ENCODE results near the gene FAM193B.
"Not testable (repeated sequence)": the region's sequence is repeated elsewhere in the genome, so short reads cannot be mapped to it uniquely, and the experiment has no call there.

The FAM193B gene

DNA sequence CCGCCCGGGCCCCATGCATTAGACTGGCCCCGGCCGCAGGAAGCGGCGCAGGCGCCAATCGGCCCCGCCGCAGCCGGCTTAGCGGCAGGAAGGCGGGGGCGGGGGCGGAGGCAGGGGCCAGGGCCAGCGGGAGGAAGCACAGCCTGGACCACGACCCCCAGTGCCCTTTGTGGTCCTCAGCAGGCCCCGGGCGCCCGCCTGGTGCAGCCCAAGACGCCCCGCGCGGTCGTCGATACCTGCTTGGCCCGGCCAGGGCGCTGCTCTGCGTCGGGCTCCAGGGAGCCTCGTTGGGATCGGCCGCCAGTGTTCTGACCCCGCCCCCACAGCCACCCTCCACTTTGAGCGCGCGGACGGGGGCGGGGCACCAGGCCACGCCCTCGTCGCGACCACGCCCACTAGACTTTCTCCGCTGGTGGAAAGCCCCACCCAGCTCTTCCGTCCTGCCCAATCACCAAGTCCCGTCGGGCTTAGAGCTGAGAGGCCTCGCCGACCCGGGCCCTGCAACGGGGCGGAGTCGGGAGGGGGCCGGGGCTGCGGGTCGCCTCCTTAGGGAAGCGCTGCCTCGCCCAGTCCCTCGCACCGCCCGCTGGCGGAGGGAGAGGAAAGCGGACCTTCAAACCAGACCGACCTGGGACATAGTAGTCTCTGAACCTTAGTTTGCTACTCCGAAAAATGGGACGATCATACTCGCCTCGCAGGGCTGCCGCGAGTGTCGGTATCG lies 56.9 kb downstream of the FAM193B start, which contains the start of gene PDLIM7:
PDLIM7 (minus strand) TSS at position 313 of the 721 bp plus-strand sequence. CDS start 1,092 bp downstream, outside the sequence.
- DNase-seq: peak; percentile 45

DNA sequence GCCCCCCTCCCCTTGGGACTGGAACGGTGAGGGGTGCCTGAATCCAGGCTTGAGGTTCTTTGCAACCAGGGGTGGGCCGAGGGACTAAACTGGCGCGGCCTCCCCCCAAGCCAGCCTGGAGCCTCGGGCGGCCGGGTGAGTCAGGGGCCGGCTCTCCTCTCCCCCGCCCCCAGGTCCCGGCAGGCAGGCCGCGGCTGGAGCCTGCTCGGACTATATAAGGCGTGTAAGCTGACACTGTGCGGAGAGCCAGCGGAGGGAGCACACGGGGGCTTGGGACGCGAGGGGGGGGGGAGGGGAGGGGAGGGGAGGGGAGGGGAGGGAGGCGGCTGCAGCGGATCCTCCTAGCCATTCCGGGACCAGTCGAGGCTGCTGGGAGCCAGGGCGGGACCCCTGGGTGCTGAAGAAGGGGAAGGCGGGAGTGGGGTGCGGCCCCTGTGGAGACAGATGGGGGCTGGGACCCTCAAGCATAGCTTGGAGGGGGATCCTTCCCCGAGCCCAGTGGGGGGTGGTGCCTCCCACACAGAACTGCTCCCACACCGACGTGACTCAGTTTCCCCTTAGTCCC lies 57.6 kb downstream of the FAM193B start:
- no peak for DNase-seq

DNA sequence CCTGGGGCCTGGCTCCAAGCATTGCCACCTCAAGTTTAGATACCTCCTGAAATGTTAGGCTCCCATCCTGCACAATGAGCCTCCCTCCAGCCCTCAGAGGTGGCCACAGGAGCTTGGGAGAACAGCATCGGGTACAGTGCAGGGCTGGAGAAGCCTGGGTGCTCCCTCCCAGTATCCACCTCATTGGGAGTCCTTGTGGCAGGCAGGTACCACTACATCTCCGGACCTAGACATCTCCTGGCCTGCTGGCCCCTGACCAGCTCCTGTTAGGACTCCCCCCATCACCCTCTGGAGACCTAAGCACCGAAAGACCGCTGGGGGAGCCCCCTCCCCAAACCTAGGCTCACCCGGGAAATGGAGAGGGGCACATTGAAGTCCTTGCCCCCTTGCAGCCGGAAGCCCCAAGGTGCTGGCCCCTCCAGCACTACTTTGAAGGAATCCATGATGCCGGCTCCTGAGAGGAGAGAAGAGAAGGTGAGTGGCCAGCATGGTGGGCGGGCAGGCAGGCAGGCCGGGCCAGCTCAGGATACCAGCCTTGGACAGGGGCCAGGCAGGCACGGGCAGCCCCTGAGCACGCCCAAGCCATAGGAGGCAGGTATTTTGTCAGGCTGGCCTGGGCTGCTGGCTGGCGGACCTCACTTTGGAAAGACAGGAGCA lies 58.2 kb downstream of the FAM193B start:
- no peak for DNase-seq

DNA sequence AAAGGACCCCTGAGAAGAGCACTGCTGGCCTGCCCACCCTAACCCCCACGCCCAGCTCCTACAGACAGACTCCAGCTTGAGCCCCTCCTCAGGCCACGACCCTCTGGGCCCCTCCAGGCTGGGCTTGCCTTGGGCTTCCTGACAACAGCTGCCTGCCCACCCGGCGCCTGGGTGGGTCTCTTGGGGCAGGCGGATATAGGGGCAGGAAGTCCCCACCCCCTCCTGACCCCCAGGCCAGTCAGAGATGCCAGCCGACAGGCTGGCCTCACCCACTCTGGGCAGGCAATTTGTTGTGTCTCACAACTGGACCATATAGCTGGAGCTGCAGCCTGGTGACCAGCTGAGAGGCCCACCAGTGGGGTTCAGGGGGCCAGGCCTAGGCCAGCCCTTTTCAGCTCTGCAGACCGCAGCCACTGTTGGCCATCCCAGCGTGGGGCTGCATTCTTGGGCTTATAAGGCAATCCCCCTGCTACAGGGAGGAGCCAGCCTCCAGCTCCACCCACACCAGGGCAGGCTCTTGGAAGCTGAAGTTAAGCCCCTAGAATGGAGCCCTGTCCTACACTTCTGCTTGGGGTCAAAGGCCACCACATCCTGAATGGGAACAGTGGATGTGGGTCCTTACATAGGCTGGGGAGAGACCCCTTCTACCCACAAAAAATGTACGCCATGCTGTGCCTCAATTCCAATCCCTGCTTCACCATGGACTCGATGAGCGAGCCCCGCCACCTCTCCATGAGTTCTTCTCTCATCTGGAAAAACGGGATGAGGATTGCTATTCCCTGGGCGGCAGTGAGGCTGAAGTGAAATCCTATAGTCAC lies 58.9 kb downstream of the FAM193B start:
- DNase-seq: no peak

DNA sequence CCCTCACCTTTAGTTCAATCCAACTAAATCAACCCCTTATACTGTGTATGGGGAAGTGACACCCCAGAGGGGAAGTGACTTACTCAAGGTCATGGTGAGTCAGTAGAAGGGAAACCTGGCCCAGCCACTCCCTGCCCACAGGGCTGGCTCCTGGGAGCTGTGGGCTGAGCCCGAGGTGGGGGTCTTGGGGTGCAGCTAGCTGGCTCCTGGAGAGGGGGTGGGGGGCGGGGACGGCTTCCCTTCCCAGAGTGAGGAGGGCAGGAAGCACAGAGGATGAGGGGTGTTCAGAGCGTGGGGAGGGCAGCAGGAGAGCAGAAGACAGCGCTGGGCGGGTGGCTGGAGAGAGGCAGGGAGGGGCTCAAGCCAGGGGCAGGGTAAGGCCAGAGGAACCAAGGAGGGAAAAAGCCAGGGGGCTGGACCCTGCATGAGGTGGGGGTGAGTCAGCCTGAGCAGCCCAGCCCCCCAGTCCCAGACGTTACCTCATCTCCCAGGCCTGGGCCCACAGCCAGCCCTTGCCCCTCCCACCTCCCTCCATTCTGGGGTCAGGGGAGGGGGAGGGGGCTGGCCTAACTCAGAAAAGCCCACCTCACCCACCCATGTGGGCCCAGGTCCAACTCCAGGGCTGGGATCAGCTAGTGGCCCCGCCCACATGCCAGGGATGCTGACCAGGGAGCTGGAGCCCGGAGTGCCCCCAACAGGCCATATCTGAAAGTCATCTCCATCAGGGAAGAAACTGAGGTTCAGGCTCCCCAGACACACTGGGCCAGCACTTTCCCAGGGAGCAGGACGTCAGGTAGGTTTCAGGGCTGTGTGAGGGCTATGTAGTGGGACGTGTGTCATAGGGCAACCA lies 59.8 kb downstream of the FAM193B start:
- DNase-seq: no peak

DNA sequence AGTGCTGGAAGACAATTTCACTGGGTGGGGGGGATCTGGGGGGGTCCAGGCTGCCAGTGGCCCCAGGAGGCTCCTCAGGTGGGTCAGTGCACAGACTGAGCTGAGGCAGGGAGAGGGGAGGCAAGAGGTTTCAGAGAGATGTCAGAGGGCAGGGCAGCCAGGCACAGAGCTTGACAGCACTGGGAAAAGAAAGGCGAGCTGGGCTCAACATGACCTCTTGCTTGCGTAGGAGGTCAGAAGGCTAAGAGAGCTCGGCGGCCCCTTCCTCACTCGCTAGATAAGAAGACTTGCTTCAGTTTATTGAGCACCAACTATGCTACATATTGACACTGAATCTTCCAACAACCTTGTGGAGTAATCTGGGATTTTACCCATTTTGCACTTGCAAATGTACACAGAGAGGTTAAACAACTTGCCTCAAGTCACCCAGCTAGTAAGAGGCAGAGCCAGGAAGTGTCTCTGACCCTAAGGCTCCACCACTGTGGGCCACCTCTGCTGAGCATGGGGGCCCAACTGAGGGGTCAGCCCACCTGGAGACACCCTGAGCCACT lies 60.5 kb downstream of the FAM193B start:
- DNase-seq: no peak

DNA sequence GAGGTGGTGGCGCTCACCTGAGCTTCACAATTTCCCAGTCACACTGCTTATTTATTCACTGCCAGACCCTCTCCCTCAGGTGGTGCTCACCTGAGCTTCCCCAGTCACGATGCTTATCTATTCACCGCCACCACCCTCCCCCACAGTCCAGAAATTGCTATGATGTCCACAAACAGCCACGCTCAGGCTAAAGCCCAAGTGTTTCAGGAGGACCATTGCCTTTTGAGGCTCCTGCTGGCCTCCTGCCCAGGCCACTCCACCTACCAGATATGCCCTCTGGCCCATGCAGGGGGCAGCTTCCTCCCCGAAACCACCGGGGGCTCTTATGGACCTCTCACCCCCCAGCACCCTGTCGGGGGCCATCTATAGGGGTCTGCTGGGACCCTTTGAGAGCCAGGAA lies 61.5 kb downstream of the FAM193B start:
- no peak for DNase-seq

DNA sequence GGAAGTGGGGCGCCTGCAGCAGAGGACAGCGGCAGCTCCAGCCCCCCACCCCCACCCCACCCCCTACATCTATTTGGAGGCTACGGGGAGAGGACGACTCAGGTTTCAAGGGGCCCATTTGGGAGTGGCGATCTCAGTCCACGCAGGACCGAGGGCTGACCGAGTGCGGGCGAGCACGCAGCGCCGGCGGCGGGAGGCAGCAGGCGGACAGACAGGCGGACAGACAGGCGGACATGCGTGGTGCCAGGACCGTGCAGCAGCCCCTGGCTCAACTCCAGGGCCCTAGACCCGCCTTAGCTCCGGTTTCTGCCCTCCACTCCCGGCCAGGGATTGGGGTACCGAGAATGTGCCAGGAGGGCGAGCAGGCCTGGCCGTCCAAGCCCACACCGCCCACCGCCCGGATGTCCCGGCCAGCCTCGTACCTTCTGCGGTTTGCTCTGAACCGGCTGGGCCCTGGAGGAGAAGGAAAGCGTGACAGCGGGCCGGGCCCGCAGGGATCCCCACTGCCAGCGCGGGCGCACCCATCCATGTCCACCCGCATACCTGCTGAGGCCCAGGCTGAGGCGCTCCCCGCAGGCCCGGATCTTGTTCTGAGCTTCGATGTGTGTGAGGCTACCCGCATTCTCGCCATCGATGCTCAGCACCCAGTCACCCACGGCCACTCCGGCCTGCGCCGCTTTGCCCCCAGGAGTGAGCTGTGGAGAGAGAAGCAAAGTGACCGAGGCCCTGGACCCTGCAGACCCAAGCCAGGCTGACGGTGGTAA lies 62.2 kb downstream of the FAM193B start:
- DNase-seq: no peak

DNA sequence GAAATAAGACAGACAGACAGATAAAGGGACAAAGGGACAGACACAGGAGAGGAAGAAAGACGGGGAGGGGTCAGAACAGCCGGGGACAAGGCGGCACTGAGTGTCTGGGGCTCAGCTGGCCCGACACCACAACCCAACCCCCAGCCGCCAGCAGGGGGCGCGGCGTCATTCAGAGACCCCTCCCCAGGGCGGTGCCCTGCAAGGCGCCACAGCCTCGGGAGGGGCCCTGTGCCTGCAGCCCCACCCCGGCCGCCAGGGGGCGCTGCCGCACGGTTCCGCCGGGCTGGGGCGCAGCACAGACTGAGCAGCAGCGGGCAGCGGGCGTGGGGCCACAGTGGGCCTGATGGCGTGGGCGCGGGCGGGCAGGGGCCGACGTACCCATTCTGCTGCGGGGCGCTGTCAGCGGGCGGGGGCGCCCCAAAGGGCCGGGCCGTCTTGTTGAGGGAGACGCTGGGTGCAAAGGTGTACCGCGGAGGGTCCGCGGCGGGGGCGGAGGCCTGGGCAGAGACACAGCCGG lies 62.9 kb downstream of the FAM193B start:
- no peak for DNase-seq

DNA sequence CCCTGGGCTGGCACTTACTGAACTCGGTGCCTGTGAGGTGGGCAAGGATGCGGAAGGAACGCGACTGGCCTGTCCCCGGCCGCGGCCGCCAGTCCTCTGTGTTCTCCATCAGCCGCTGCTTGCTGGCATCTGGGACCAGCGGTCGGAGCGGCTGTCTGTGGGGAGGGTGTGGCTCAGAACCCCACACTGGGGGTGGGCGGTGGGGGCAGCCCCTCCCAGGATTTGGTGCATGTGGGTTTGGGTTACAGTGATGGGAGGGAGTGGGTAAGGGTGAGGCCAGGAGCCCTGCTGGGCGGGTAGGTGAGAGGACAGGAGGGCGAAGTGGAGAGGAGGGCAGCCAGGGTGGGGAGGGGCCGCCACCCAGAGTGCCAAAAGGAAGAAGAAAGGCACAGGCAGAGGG lies 63.4 kb downstream of the FAM193B start:
- DNase-seq: no peak

DNA sequence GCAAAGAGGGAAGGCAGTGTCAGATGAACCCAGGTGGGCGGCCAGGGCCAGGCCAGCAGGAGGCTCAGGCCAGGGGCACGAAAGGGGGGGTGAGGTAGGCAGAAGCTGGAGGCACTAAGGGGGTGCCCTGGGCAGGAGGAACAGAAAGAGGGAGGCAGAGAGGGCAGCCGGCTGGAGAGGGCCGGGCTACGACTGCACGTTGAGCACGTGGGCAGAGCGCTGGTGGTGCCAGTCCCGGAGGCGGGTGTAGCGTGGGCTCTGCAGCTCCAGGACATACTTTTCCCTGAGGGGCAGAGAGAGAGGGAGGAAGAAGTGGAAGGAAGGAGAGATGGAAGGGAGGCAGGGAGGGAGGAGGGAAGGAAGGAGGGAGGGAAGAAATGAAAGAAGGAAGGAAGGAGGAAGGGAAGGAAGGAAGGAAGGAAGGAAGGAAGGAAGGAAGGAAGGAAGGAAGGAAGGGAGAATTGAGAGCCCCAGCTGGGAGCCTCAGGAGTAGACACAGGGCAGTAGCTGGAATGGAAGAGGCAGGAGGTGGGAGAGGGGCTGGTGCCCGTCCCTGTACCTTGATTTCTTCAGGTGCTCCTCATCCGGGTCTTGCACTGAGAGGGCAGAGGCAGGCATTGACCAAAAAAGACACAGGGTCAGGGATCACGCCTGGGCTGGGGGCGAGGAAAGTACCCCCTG lies 63.9 kb downstream of the FAM193B start:
- no peak for DNase-seq

DNA sequence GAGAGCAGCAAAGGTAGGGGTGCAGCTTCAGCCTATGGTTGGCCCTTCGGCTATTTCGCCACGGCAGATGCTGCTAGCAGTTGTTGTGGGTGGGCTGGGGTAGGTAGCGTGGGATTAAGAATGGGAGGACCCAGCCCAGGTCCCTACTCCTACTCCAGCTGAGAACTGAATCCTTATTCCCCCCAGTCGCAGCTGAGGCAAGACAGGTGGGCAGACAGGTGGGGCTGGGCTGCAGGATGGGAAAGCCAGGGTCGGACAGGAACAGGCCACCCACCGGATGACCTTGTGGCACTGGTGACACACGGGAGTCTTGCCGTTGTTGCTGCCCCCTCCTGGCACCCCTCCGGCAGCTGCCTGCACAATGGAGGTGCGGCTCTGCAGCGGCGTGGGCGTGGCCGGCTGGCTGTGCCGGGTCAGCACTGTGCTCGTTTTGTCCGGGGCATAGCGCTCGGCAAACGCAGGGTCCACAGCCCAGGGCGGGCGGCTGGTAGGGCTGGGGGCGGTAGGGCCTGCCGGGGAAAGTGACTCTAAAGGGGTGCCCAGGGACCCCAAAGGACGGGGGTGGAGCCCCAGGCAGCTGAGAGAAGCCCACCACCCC lies 65.1 kb downstream of the FAM193B start:
- no peak for DNase-seq

DNA sequence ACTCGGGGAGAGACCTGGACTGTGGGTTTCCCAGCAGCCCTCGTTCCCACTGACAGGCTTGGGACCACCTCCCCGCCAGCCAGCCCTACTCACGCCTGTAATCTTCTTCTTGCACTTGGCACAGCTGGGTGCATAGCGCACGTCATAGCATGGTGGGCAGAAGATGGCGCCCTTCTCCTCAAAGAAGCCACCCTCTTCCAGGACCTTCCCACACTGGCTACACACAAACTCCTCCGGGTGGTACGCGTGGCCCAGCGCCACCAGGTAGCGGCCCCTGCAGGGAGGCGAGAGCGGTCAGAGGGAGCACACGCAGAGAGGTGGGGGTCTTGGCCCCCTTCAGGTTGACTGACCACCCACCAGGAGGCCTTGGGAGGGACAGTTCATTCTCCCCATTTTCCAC lies 66.4 kb downstream of the FAM193B start:
- DNase-seq: no peak

DNA sequence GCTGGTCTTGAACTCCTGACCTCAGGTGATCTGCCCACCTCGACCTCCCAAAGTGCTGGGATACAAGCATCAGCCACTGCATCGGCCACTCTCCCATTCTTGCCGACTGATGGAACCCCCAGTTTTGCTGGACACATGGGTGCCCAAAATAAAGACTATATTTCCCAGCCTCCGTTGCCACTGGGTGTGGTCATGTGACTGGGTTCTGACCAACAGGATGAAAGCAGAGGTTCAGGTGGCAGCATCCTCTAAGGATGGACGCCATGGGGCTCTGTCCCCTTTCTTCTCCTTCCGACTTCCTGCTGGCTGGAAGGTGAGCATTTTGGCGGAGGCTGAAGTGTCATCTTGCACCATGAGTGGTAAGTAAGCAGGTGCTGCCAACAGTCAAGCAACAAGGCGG lies 67.2 kb downstream of the FAM193B start:
- DNase-seq: no peak

DNA sequence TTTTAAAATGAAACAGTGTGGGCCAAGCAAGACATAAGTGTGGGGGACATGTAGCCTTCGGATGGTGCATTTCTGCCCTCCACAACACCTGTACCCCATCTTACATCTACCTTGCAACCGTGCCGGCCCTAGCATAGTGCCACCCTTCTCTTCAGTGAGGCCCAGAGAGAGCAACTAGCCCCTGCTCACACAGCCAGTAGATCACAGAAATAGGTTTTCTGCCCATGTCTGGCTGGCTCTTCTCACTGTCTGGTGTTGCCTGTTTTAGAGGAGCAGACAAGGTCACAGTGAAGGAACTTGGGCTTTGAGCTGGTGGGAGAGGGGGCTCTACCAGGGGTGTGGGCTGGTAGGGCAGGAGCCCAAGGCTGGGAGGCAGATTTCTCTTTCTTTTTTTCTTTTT lies 68.1 kb downstream of the FAM193B start:
- no peak for DNase-seq

DNA sequence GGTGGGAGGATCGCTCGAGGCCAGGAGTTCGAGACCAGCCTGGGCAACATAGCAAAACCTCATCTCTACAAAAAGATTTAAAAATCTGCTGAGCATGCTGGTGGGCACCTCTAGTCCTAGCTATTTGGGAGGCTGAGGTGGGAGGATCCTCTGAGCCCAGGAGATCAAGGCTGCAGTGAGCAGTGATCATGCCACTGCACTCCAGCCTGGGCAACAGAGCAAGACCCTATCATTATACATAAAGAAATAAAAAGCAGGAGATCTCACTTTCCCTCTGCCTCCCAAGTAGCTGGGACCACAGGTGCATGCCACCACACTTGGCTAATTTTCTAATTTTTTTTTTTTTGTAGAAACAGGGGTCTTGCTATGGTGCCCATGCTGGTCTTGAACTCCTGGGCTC lies 68.6 kb downstream of the FAM193B start:
- not testable (repeated sequence) for DNase-seq

DNA sequence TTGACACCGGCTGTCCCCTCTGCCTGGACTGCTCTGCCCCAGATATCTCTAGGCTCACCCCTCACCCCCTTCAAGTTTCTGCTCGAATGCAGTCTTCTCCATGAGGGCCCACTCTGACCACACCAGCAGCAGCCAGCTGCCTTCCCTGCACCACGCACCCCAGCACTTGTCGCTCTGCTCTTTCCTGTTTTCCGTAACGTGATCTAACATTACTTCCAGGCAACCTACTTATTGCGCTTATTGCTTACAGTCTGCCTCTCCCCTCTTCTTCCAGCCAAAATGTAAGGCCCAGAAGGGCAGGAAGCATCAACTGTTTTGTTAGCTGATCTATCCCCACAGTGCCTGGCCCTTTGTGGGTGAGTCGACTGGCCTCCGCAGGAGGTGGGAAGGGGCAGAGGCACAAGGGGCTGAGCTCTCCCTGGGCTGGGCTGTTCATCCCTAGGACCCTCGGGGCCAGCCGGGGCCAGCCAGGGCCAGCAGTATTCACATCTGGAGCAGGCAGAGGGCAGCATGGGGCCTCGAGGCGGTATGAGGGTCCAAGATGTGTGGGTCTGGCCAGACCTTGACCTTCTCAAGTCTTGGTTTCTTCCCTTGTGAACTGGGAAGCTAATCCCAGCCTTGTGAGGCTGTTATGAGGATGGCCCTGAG lies 69.3 kb downstream of the FAM193B start:
- no peak for DNase-seq

DNA sequence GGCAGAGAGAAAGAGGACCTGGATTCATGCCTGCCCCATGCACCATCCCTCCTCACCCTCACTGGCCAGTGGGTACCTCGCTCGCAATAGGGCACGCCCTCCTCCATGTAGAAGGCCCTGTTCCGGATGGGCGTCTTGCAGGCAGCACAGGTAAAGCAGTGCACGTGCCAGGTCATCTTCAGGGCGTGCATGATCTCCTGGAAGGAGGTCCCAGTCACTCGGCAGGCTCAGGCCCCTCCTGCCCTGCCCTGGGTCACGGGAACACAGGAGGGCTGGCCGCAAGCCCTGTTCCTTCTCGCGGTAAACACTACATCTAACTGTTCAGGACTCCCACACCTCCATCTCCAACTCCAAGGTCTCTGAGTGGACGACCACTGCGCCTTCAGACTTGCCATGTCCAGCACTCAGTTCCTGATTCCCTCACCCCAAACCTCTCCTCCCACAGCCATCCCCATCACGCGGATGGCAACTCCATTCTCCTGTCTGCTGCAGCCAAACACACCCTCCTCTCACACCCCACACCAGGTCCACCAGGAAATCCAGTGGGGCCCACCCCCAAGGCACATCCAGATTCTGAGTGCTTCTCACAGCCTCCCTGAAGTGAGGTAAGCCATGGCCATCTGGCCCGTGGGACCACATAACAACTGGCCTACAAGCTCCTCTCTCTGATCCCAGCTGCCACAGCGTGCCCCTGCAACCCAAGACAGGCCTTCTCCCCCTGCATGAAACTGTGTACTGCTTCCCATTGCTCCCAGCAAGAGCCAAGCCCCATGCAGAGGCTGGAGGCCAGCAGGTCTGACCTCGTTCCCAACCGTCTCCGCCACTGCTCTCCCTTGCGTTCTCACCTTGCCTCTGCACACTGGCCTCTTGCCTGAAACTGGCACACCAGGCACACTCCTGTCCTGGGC lies 70.1 kb downstream of the FAM193B start:
- DNase-seq: no peak

Measured in NCI-H1436 treated with DMSO at 0.1 percent for 48 hours (cell line).